Measurements from ENCODE around the gene MRAS. TPM values are rescaled to one million over a fixed set of nuclear protein-coding genes. Genes with fewer than 3 reads are reported as not detected.
"Not testable (repeated sequence)": the region's sequence is repeated elsewhere in the genome, so short reads cannot be mapped to it uniquely, and the experiment has no call there.

The MRAS gene
- total and polyA plus RNA-seq, 5 donors from 2014 or later: not detected

DNA sequence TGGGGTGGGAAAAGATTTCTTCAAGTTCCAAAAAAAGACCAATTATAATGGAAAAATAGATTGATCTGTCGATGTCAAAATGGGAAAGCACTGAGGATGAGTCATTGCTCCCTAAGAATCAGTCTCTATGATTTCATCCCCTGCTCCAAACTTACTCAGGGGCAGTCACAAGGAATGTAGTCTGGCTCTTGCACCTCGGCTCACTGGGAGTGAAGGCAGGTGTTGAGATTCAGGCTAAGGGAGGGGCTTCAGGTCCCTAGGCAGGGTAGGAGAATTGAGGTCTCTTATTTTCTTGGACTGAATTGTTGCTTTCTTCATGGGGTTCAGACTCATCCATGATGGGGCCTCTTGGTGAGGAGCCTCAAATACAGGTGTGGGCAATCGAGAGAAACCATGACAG is 100.3 kb downstream of the MRAS start:
- Mint-ChIP-seq H3K27ac (no peak overlapping the region), H3K4me3 (no peak overlapping the region), H3K36me3 (no peaks in the 10 kb centered on the region), H3K4me1 (no peaks in the 10 kb centered on the region), H3K27me3 (peaks cover 16% of the 10 kb centered on the region), H3K9me3 (no peaks in the 10 kb centered on the region)
- ATAC-seq (ENCODE audit: low read depth in 2 of 2): no peak
- Histone ChIP-seq H3K36me3 (ENCODE audit: control insufficient read depth, insufficient read depth, low read length) (no peaks in the 10 kb centered on the region), H3K4me1 (ENCODE audit: control insufficient read depth, insufficient read depth, low read length, poor library complexity, severe bottlenecking) (no peaks in the 10 kb centered on the region), H3K27ac (ENCODE audit: insufficient read depth, low read length, poor library complexity, severe bottlenecking) (no peak overlapping the region), H3K4me3 (ENCODE audit: low read depth, low read length) (no peak overlapping the region), H3K9me3 (ENCODE audit: control insufficient read depth in 2 of 2, low read length in 2 of 2) (no peaks in the 10 kb centered on the region), H3K27me3 (ENCODE audit: control insufficient read depth, insufficient read depth, low read length) (no peaks in the 10 kb centered on the region)
- no peak for DNase-seq

DNA sequence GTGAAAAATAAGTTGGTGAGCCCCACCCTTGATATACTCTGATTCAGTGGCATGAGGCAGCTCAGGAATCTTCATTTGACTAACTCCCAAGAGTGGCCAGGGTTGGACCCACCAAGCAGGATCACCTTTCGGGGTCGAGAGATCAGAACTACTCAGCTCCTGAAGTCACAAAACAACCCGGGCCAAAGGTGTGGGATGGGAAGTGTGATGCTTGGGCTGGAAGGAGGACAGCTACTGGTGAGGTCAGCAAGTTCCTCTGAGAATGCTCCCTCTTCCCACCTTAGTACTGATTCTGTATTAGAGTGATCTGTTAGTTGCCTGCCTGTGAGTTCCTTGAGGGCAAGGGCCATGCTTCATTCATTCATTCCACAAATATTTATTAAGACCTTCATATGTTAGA is 101.1 kb downstream of the MRAS start:
- Mint-ChIP-seq H3K27ac (no peak overlapping the region), H3K4me3 (no peak overlapping the region), H3K9me3 (no peaks in the 10 kb centered on the region), H3K36me3 (no peaks in the 10 kb centered on the region), H3K4me1 (no peaks in the 10 kb centered on the region), H3K27me3 (peaks cover 11% of the 10 kb centered on the region)
- Histone ChIP-seq H3K4me1 (ENCODE audit: control insufficient read depth, insufficient read depth, low read length, poor library complexity, severe bottlenecking) (no peaks in the 10 kb centered on the region), H3K36me3 (ENCODE audit: control insufficient read depth, insufficient read depth, low read length) (no peaks in the 10 kb centered on the region), H3K9me3 (ENCODE audit: control insufficient read depth in 2 of 2, low read length in 2 of 2) (no peaks in the 10 kb centered on the region), H3K27ac (ENCODE audit: insufficient read depth, low read length, poor library complexity, severe bottlenecking) (no peak overlapping the region), H3K27me3 (ENCODE audit: control insufficient read depth, insufficient read depth, low read length) (no peaks in the 10 kb centered on the region), H3K4me3 (ENCODE audit: low read depth, low read length) (no peak overlapping the region)
- ATAC-seq (ENCODE audit: low read depth in 2 of 2) (no peak), DNase-seq (no peak)

DNA sequence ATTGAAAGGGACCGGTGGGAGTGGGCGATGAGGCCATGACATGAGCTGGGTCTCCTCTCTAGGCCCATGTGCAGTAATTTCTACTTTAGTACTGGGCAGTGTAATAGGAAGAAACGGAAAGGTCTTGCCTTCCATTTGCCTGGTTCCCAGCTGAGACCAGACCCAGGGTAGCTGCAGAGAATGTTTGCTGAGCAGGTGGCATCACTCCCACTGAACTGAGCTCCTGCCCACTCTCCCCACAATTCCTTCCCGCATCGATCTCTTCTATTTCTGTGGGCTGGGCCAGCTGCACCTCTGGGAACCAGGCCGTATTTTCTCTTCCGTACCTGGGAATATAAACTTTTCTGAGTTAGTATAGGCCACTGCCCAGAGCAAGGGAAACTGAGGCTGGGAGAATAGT is 101.8 kb downstream of the MRAS start:
- Mint-ChIP-seq H3K4me1 (no peaks in the 10 kb centered on the region), H3K9me3 (no peaks in the 10 kb centered on the region), H3K36me3 (no peaks in the 10 kb centered on the region), H3K4me3 (no peak overlapping the region), H3K27ac (no peak overlapping the region), H3K27me3 (peaks cover 18% of the 10 kb centered on the region)
- no peaks in the 10 kb centered on the region for H3K9me3 ChIP-seq (ENCODE audit: control insufficient read depth in 2 of 2, low read length in 2 of 2)
- DNase-seq: no peak
- H3K27me3 ChIP-seq (ENCODE audit: control insufficient read depth, insufficient read depth, low read length): no peaks in the 10 kb centered on the region
- no peaks in the 10 kb centered on the region for H3K36me3 ChIP-seq (ENCODE audit: control insufficient read depth, insufficient read depth, low read length)
- no peak overlapping the region for H3K4me3 ChIP-seq (ENCODE audit: low read depth, low read length)
- ATAC-seq (ENCODE audit: low read depth in 2 of 2): no peak
- H3K4me1 ChIP-seq (ENCODE audit: control insufficient read depth, insufficient read depth, low read length, poor library complexity, severe bottlenecking): no peaks in the 10 kb centered on the region
- no peak overlapping the region for H3K27ac ChIP-seq (ENCODE audit: insufficient read depth, low read length, poor library complexity, severe bottlenecking)

DNA sequence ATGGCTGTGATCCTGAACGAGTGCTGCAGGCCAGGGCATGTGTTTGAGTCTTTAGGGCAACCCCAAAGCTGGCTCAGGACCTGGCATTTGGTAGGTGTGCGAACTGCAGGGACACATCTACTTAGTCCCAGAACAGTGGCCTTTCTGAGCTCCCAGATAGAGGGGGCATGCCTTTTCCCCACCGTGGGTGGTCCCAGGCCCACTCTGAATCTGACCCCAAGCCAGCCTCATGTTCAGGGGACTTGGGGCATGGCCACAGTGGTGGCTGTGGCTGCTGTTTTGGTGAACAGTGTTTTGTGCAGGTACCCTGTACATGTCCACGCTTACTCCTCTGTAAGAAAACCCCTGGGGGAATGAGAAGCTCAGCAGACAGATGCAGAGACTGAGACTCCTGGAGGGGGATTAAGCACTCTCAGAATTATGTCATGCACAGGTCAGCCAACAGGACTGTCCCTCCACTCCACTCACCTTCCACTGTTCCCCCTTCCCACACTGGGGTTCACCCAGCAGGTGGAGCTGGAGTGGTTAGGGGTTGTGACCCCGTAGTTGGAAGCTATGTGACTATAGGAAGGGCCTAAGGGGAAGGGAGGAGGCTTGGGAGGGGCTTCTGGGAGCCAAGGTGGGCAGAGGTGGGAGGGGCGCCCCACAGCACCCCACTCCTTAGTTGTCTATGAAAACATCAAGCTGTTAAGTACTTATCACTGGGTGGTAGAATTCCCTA is 102.5 kb downstream of the MRAS start:
- Mint-ChIP-seq H3K27me3 (peaks cover 18% of the 10 kb centered on the region), H3K4me3 (no peak overlapping the region), H3K27ac (no peak overlapping the region), H3K36me3 (no peaks in the 10 kb centered on the region), H3K4me1 (peaks cover 0 to 2% (median 1%) of the 10 kb centered on the region in 4 donors), H3K9me3 (no peaks in the 10 kb centered on the region)
- Histone ChIP-seq H3K4me3 (ENCODE audit: low read depth, low read length) (no peak overlapping the region), H3K27ac (ENCODE audit: insufficient read depth, low read length, poor library complexity, severe bottlenecking) (no peak overlapping the region), H3K27me3 (ENCODE audit: control insufficient read depth, insufficient read depth, low read length) (no peaks in the 10 kb centered on the region), H3K4me1 (ENCODE audit: control insufficient read depth, insufficient read depth, low read length, poor library complexity, severe bottlenecking) (no peaks in the 10 kb centered on the region), H3K36me3 (ENCODE audit: control insufficient read depth, insufficient read depth, low read length) (no peaks in the 10 kb centered on the region), H3K9me3 (ENCODE audit: control insufficient read depth in 2 of 2, low read length in 2 of 2) (no peaks in the 10 kb centered on the region)
- ATAC-seq (ENCODE audit: low read depth in 2 of 2) (no peak), DNase-seq (no peak)

DNA sequence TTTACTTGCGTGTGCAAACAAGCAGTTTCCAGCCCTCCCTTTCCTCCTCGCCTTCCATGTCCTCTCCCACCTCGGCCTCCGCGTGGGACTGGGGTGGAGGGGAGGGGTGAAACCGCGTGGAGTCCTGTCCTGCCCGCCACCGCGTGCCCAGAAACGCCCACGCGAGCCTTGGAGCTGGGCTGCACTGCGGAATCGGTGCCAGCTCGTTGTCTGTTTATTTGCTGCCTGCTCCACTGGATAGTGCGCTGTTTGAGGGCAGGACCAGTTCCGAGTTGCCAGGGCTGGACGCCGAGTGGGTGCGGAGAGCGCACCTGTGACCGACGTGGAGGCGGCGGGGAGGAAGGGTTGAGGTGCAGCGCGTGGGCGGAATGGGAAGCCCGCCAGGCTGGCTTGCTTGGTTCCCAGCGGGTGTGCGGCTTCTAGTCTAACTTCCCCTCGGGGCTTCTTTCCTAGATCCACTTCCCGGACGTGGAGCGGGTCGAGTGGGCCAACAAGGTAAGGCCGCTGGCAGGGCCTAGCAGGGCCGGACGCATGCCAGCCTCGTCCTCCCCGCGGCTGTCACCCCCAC is 103.3 kb downstream of the MRAS start:
- H3K9me3 Mint-ChIP-seq: no peaks in the 10 kb centered on the region
- peaks cover 6% of the 10 kb centered on the region for H3K4me1 ChIP-seq (ENCODE audit: control insufficient read depth, insufficient read depth, low read length, poor library complexity, severe bottlenecking)
- DNase-seq: no peak

DNA sequence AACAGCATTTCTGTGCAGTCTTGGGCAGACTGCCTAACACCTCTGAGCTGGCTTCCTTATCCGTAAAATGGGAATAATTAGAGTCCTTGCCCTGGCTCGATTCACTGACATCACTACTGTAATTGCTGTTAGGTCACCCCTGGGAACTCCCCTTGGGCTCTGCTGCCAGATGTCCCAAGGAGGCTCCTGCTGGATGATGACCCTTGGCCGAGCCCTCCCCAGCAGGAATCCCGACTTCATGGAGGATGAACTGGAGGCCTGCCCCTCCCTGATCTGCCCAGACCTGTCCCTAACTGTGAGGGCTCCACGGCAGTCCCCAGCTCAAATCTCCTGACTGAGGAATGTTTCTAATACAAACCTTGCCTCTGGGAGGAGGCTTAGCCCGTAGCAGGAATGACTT is 104.1 kb downstream of the MRAS start:
- Histone ChIP-seq H3K27ac (ENCODE audit: insufficient read depth, low read length, poor library complexity, severe bottlenecking) (no peak overlapping the region), H3K4me1 (ENCODE audit: control insufficient read depth, insufficient read depth, low read length, poor library complexity, severe bottlenecking) (peaks cover 6% of the 10 kb centered on the region), H3K36me3 (ENCODE audit: control insufficient read depth, insufficient read depth, low read length) (no peaks in the 10 kb centered on the region), H3K27me3 (ENCODE audit: control insufficient read depth, insufficient read depth, low read length) (no peaks in the 10 kb centered on the region), H3K4me3 (ENCODE audit: low read depth, low read length) (no peak overlapping the region), H3K9me3 (ENCODE audit: control insufficient read depth in 2 of 2, low read length in 2 of 2) (no peaks in the 10 kb centered on the region)
- DNase-seq (no peak), ATAC-seq (ENCODE audit: low read depth in 2 of 2) (no peak)
- no peaks in the 10 kb centered on the region for H3K9me3 Mint-ChIP-seq
- no peak overlapping the region for H3K27ac Mint-ChIP-seq
- H3K27me3 Mint-ChIP-seq: peaks cover 9% of the 10 kb centered on the region
- H3K36me3 Mint-ChIP-seq: no peaks in the 10 kb centered on the region
- H3K4me1 Mint-ChIP-seq: peaks cover 0 to 10% (median 3%) of the 10 kb centered on the region in 4 donors
- no peak overlapping the region for H3K4me3 Mint-ChIP-seq

More for the DNA sequence above, 103.3 kb downstream of the MRAS start:
- Mint-ChIP-seq H3K36me3 (no peaks in the 10 kb centered on the region), H3K4me3 (no peak overlapping the region), H3K27ac (no peak overlapping the region), H3K27me3 (peaks cover 16% of the 10 kb centered on the region), H3K4me1 (peaks cover 0 to 10% (median 3%) of the 10 kb centered on the region in 4 donors)
- no peak overlapping the region for H3K4me3 ChIP-seq (ENCODE audit: low read depth, low read length)
- no peak overlapping the region for H3K27ac ChIP-seq (ENCODE audit: insufficient read depth, low read length, poor library complexity, severe bottlenecking)
- H3K9me3 ChIP-seq (ENCODE audit: control insufficient read depth in 2 of 2, low read length in 2 of 2): no peaks in the 10 kb centered on the region
- ATAC-seq (ENCODE audit: low read depth in 2 of 2): no peak
- no peaks in the 10 kb centered on the region for H3K27me3 ChIP-seq (ENCODE audit: control insufficient read depth, insufficient read depth, low read length)
- no peaks in the 10 kb centered on the region for H3K36me3 ChIP-seq (ENCODE audit: control insufficient read depth, insufficient read depth, low read length)

DNA sequence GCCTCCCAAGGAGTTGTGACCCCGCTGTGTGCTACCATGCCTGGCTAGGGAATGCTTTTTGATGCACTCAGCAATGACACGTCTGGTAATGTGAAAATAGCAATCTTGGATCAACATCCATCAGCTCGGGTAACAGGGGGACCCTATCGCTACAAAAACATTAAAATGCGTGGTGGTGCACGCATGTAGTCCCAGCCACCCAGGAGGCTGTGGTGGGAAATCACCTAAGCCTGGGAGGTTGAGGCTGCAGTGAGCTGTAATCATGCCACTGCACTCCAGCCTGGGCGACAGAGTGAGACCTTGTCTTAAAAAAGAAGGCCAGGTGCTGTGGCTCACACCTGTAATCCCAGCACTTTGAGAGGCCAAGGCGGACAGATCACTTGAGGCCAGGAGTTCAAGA is 105.6 kb downstream of the MRAS start:
- peaks cover 0 to 10% (median 3%) of the 10 kb centered on the region in 4 donors for H3K4me1 Mint-ChIP-seq
- H3K9me3 ChIP-seq (ENCODE audit: control insufficient read depth in 2 of 2, low read length in 2 of 2); H3K27ac ChIP-seq (ENCODE audit: insufficient read depth, low read length, poor library complexity, severe bottlenecking); H3K4me3 Mint-ChIP-seq; H3K4me3 ChIP-seq (ENCODE audit: low read depth, low read length); DNase-seq; H3K27me3 Mint-ChIP-seq; H3K9me3 Mint-ChIP-seq; H3K36me3 Mint-ChIP-seq; H3K27me3 ChIP-seq (ENCODE audit: control insufficient read depth, insufficient read depth, low read length); H3K36me3 ChIP-seq (ENCODE audit: control insufficient read depth, insufficient read depth, low read length); H3K27ac Mint-ChIP-seq; ATAC-seq (ENCODE audit: low read depth in 2 of 2); H3K4me1 ChIP-seq (ENCODE audit: control insufficient read depth, insufficient read depth, low read length, poor library complexity, severe bottlenecking): not testable (repeated sequence)

All from CD4-positive, CD25-positive, alpha-beta regulatory T cell (primary cell).